K562 (cell line): ENCODE results near the gene CCDC187. TPM values are rescaled to one million over a fixed set of nuclear protein-coding genes. Genes with fewer than 3 reads are reported as not detected.
A peak's percentile ranks its signal among the peaks of the same experiment; 100 is the strongest.

ENCODE experiments used
- BCOR ChIP-seq: fragments of 450-650 bp; IDR thresholded peaks from 2 replicates; pipeline ENCODE4 v1.6.1; 2016
- COPS2 ChIP-seq: fragments of 450-650 bp; conservative IDR thresholded peaks from 2 replicates; pipeline ENCODE4 v1.6.1; 2016; ENCODE audit warnings: mild to moderate bottlenecking, moderate library complexity
- CREBBP ChIP-seq: IDR thresholded peaks from one replicate; pipeline ENCODE4 v1.6.1; 2012; ENCODE audit warnings: low read depth, mild to moderate bottlenecking, control low read depth, inconsistent platforms, low read length
- CTBP1 ChIP-seq: fragments of 450-650 bp; IDR thresholded peaks from 2 replicates; pipeline ENCODE4 v1.6.1; 2016; ENCODE audit warnings: borderline replicate concordance
- EP400 ChIP-seq: fragments of 450-650 bp; IDR thresholded peaks from 2 replicates; pipeline ENCODE4 v1.6.1; 2017; ENCODE audit warnings: antibody characterized with exemption, mild to moderate bottlenecking, moderate library complexity
- HDAC2 ChIP-seq: fragments of 450-650 bp; IDR thresholded peaks from 2 replicates; pipeline ENCODE4 v1.6.1; 2016; ENCODE audit warnings: mild to moderate bottlenecking
- HIVEP1 ChIP-seq: fragments of 250-450 bp; sonication (Bioruptor Pico); IDR thresholded peaks from 2 replicates; pipeline ENCODE4 v1.4.0; 2020; ENCODE audit warnings: mild to moderate bottlenecking
- MAFF ChIP-seq: IDR thresholded peaks from 2 replicates; pipeline ENCODE4 v1.6.1; 2012; ENCODE audit warnings: low read length, improper control_type of control experiment
- MXD1 ChIP-seq: fragments of 250-450 bp; sonication (Bioruptor Pico); IDR thresholded peaks from 2 replicates; pipeline ENCODE4 v1.8.0; 2021; ENCODE audit warnings: borderline replicate concordance, mild to moderate bottlenecking, moderate library complexity; ENCODE audit not compliant: poor library complexity, severe bottlenecking
- PYGO2 ChIP-seq: fragments of 450-650 bp; IDR thresholded peaks from 2 replicates; pipeline ENCODE4 v1.6.1; 2016; ENCODE audit warnings: mild to moderate bottlenecking, missing genetic modification characterization, moderate library complexity, missing compliant biosample characterization
- TAL1 ChIP-seq: fragments of 450-650 bp; IDR thresholded peaks from 2 replicates; pipeline ENCODE4 v1.6.1; 2016; ENCODE audit warnings: mild to moderate bottlenecking
- TCFL5 ChIP-seq: fragments of 250-450 bp; sonication (Bioruptor Pico); conservative IDR thresholded peaks from 2 replicates; pipeline ENCODE4 v1.6.1; 2021; ENCODE audit warnings: mild to moderate bottlenecking, moderate library complexity, matching md5 sums
- ZFP30 ChIP-seq: fragments of 250-450 bp; sonication (Bioruptor Pico); IDR thresholded peaks from 2 replicates; pipeline ENCODE4 v1.8.0; 2022; ENCODE audit warnings: moderate library complexity, mild to moderate bottlenecking, inconsistent platforms, borderline replicate concordance
- ZNF174 ChIP-seq: fragments of 250-450 bp; sonication (Bioruptor Pico); IDR thresholded peaks from 2 replicates; pipeline ENCODE4 v1.4.0; 2020; ENCODE audit warnings: mild to moderate bottlenecking
- ZNF431 ChIP-seq: sonication (generic); formaldehyde crosslinking; IDR thresholded peaks from 2 replicates; pipeline ENCODE4 v1.8.0; 2022; ENCODE audit warnings: mild to moderate bottlenecking, missing genetic modification reagents
- ZNF699 ChIP-seq: fragments of 250-450 bp; sonication (Bioruptor Pico); IDR thresholded peaks from 2 replicates; pipeline ENCODE4 v1.8.0; 2021; ENCODE audit warnings: mild to moderate bottlenecking, moderate library complexity; ENCODE audit not compliant: insufficient replicate concordance
- polyA plus RNA-seq, 8 experiments: library from polyadenylated mRNA; depleted of rRNA in 4 of 8; stranded (reverse) in 5 of 8; unstranded in 3 of 8; fragments of >200 nt; fragmentation: Nextera tagmentation in 2 of 8; fragmentation: Illumina TruSeq in 1 of 8; extraction: Ambion mirVana in 2 of 8; extraction: Trizol in 1 of 8; gene quantifications; 2 replicates each; pipeline versions ENCODE4 v1.2.1 to v1.2.3, GENCODE V29; 2011 to 2014; ENCODE audit warnings: inconsistent platforms in 1 of 8, missing spikeins in 1 of 8
- total RNA-seq, 7 experiments: library from RNA; depleted of rRNA in 6 of 7; stranded (reverse); fragments of >200 nt in 6 of 7; fragmentation: Illumina TruSeq in 2 of 7; extraction: Trizol in 2 of 7; gene quantifications; 2 replicates each; pipeline versions ENCODE4 v1.2.1 to v1.2.3, GENCODE V29; 2011 to 2021; ENCODE audit warnings: low replicate concordance in 1 of 7
- TF ChIP-seq, protein P1 (sequence below): sonication (generic); formaldehyde crosslinking; IDR thresholded peaks from 2 replicates; pipeline ENCODE4 v1.8.0; 2023; ENCODE audit warnings: missing genetic modification reagents, mild to moderate bottlenecking, borderline replicate concordance

Gene CCDC187
- total and polyA plus RNA-seq, 9 of the 15 experiments (the other 6 are each of a cell fraction or from before 2014, with no cell fraction given): not detected

GRCh38 chr9:136267261-136268111 is 36.4 kb downstream of the CCDC187 start (continued):
- no peak for TF ChIP-seq ZFP30 (CRISPR knock-in tag)
- TF ChIP-seq TCFL5 (CRISPR knock-in tag): no peak
- TF ChIP-seq PYGO2 (tag): no peak
- no peak for TF ChIP-seq MXD1 (CRISPR knock-in tag)
- peak; percentile 68 for TF ChIP-seq HDAC2
- no peak for TF ChIP-seq ZNF174 (CRISPR knock-in tag)
- TF ChIP-seq COPS2: no peak
- TF ChIP-seq, protein P1, sequence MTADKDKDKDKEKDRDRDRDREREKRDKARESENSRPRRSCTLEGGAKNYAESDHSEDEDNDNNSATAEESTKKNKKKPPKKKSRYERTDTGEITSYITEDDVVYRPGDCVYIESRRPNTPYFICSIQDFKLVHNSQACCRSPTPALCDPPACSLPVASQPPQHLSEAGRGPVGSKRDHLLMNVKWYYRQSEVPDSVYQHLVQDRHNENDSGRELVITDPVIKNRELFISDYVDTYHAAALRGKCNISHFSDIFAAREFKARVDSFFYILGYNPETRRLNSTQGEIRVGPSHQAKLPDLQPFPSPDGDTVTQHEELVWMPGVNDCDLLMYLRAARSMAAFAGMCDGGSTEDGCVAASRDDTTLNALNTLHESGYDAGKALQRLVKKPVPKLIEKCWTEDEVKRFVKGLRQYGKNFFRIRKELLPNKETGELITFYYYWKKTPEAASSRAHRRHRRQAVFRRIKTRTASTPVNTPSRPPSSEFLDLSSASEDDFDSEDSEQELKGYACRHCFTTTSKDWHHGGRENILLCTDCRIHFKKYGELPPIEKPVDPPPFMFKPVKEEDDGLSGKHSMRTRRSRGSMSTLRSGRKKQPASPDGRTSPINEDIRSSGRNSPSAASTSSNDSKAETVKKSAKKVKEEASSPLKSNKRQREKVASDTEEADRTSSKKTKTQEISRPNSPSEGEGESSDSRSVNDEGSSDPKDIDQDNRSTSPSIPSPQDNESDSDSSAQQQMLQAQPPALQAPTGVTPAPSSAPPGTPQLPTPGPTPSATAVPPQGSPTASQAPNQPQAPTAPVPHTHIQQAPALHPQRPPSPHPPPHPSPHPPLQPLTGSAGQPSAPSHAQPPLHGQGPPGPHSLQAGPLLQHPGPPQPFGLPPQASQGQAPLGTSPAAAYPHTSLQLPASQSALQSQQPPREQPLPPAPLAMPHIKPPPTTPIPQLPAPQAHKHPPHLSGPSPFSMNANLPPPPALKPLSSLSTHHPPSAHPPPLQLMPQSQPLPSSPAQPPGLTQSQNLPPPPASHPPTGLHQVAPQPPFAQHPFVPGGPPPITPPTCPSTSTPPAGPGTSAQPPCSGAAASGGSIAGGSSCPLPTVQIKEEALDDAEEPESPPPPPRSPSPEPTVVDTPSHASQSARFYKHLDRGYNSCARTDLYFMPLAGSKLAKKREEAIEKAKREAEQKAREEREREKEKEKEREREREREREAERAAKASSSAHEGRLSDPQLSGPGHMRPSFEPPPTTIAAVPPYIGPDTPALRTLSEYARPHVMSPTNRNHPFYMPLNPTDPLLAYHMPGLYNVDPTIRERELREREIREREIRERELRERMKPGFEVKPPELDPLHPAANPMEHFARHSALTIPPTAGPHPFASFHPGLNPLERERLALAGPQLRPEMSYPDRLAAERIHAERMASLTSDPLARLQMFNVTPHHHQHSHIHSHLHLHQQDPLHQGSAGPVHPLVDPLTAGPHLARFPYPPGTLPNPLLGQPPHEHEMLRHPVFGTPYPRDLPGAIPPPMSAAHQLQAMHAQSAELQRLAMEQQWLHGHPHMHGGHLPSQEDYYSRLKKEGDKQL (CRISPR knock-in tag): 0 out of 2 replicates have a peak, but pooled peaks have one; percentile 35
- no peak for TF ChIP-seq ZNF431 (CRISPR knock-in tag)
- no peak for TF ChIP-seq CREBBP
- TF ChIP-seq TAL1: no peak
- peak; percentile 96 for TF ChIP-seq BCOR
- no peak for TF ChIP-seq MAFF
- peak; percentile 40; the same call in 1 of the 2 replicates for TF ChIP-seq CTBP1
- no peak for TF ChIP-seq ZNF699
- no peak for TF ChIP-seq HIVEP1 (CRISPR knock-in tag)
- TF ChIP-seq EP400: no peak
